Progenitor cell of endocrine pancreas (in vitro differentiated cells): ENCODE measurements around the gene ZNF460. TPM values are rescaled to one million over a fixed set of nuclear protein-coding genes. Genes with fewer than 3 reads are reported as not detected.
"Not testable (repeated sequence)": the region's sequence is repeated elsewhere in the genome, so short reads cannot be mapped to it uniquely, and the experiment has no call there.

ENCODE experiments used
- DNase-seq: peaks from one replicate; pipeline ENCODE4 v3.0.0; 2021; ENCODE audit warnings: low spot score; ENCODE audit not compliant: unreplicated experiment
- H3K27ac Mint-ChIP-seq: 2 replicates; pipeline ENCODE4 v1.8.0; 2021; ENCODE audit warnings: mild to moderate bottlenecking, moderate library complexity, mixed read lengths
- H3K27me3 Mint-ChIP-seq: 2 replicates; pipeline ENCODE4 v1.8.0; 2021; ENCODE audit warnings: mixed read lengths
- H3K36me3 Mint-ChIP-seq: 2 replicates; pipeline ENCODE4 v1.8.0; 2022; ENCODE audit warnings: mixed read lengths; ENCODE audit not compliant: insufficient read depth
- H3K4me1 Mint-ChIP-seq: 2 replicates; pipeline ENCODE4 v1.8.0; 2021; ENCODE audit warnings: low read depth, mixed read lengths
- H3K4me3 Mint-ChIP-seq: 2 replicates; pipeline ENCODE4 v1.8.0; 2021; ENCODE audit warnings: low read depth, mild to moderate bottlenecking, moderate library complexity, mixed read lengths
- H3K9me3 Mint-ChIP-seq: 2 replicates; pipeline ENCODE4 v1.8.0; 2021; ENCODE audit warnings: low read depth, mixed read lengths
- CTCF ChIP-seq: fragments of 200-600 bp; sonication (generic); IDR thresholded peaks from one replicate; pipeline ENCODE4 v1.5.0; 2021; ENCODE audit warnings: antibody characterized with exemption, mild to moderate bottlenecking; ENCODE audit not compliant: unreplicated experiment
- total RNA-seq: library from RNA; stranded (reverse); gene quantifications from 2 replicates; pipeline ENCODE4 v1.2.1, GENCODE V29; 2021

ZNF460 gene
- total RNA-seq, 1 donor from 2014 or later: 61.3 TPM

- no peaks in the 10 kb centered on the region for H3K27me3 Mint-ChIP-seq
- H3K36me3 Mint-ChIP-seq: peaks cover 8% of the 10 kb centered on the region
Observed at GRCh38 chr19:57269515-57270250, 10.6 kb upstream of the ZNF460 start.

DNA sequence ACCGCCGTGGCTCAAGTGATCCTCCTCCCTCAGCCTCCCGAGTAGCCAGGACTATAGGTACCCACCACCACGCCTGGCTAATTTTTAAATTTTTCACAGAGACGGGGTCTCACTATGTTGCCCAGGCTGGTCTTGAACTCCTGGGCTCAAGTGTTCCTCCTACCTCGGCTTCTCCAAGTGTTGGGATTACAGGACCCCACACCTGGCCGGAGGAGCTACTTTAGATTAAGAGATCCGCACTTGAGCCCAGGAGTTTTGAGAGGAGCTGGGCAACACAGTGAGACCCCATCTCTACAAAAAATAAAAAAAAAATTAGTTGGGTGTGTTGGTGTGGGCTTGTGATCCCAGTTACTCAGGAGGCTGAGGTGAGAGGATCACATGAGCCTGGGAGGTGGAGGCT, 9.0 kb upstream of the ZNF460 start:
- H3K27ac Mint-ChIP-seq: no peak overlapping the region
- no peak for DNase-seq
- no peaks in the 10 kb centered on the region for H3K9me3 Mint-ChIP-seq
- no peak for TF ChIP-seq CTCF
- no peak overlapping the region for H3K4me3 Mint-ChIP-seq
- H3K27me3 Mint-ChIP-seq: no peaks in the 10 kb centered on the region
- peaks cover 8% of the 10 kb centered on the region for H3K36me3 Mint-ChIP-seq
- H3K4me1 Mint-ChIP-seq: no peaks in the 10 kb centered on the region

More at GRCh38 chr19:57269515-57270250, 10.6 kb upstream of the ZNF460 start:
- Mint-ChIP-seq H3K4me1 (no peaks in the 10 kb centered on the region), H3K4me3 (no peak overlapping the region), H3K9me3 (no peaks in the 10 kb centered on the region), H3K27ac (no peak overlapping the region)
- DNase-seq: no peak
- no peak for TF ChIP-seq CTCF

DNA sequence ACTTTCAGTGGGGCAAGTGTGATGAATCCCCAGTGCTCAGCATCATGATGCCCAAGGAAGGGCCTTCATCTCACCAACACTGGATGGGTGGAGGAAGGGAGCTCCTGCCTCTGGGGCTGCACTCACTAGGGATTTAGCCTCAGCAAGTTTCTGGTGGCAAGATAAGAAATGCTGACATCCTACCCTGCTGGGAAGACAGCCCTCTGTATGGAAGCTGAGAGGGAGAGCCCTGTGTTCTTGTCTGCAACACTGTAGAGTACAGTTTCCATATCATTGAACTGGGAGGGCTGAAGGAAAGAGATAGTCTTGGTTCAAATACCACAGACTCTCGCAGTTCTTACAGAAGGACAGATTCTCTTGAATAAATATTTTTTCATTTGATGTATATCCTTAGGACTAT, 7.3 kb upstream of the ZNF460 start:
- H3K9me3 Mint-ChIP-seq: no peaks in the 10 kb centered on the region
- H3K27ac Mint-ChIP-seq: no peak overlapping the region
- no peak for TF ChIP-seq CTCF

GRCh38 chr19:57276430-57276829, 3.9 kb upstream of the ZNF460 start:
- Mint-ChIP-seq H3K36me3 (peaks cover 7% of the 10 kb centered on the region), H3K4me3 (no peak overlapping the region), H3K9me3 (no peaks in the 10 kb centered on the region), H3K27me3 (no peaks in the 10 kb centered on the region), H3K27ac (no peak overlapping the region), H3K4me1 (peaks cover 7% of the 10 kb centered on the region)
- DNase-seq: no peak
- no peak for TF ChIP-seq CTCF

More for the DNA sequence above, 7.3 kb upstream of the ZNF460 start:
- Mint-ChIP-seq H3K27me3 (no peaks in the 10 kb centered on the region), H3K4me1 (no peaks in the 10 kb centered on the region), H3K36me3 (peaks cover 8% of the 10 kb centered on the region), H3K4me3 (no peak overlapping the region)
- DNase-seq: no peak

DNA sequence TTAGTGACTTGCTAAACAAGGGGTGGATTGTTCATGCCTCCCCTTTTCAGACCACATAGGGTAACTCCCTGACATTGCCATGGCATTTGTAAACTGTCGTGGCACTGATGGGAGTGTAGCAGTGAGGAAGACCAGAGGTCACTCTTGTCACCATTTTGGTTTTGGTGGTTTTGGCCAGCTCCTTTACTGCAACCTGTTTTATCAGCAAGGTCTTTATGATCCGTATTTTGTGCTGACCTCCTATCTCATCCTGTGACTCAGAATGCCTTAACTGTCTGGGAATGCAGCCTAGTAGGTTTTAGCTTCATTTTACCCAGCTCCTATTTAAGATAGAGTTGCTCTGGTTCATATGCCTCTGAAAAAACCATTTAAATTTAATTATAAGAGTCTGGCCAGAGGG, 1.8 kb upstream of the ZNF460 start:
- not testable (repeated sequence) for H3K4me3 Mint-ChIP-seq, DNase-seq, H3K27ac Mint-ChIP-seq, H3K27me3 Mint-ChIP-seq, H3K9me3 Mint-ChIP-seq, H3K36me3 Mint-ChIP-seq
- H3K4me1 Mint-ChIP-seq: peaks cover 17% of the 10 kb centered on the region
